Measurements from ENCODE around the gene ZNF836. TPM values are rescaled to one million over a fixed set of nuclear protein-coding genes. Genes with fewer than 3 reads are reported as not detected.

The ZNF836 gene
- total RNA-seq, 1 experiment from 2014 or later, result 28.8 TPM

- TF ChIP-seq, protein P1, sequence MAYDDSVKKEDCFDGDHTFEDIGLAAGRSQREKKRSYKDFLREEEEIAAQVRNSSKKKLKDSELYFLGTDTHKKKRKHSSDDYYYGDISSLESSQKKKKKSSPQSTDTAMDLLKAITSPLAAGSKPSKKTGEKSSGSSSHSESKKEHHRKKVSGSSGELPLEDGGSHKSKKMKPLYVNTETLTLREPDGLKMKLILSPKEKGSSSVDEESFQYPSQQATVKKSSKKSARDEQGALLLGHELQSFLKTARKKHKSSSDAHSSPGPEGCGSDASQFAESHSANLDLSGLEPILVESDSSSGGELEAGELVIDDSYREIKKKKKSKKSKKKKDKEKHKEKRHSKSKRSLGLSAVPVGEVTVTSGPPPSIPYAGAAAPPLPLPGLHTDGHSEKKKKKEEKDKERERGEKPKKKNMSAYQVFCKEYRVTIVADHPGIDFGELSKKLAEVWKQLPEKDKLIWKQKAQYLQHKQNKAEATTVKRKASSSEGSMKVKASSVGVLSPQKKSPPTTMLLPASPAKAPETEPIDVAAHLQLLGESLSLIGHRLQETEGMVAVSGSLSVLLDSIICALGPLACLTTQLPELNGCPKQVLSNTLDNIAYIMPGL (CRISPR knock-in tag; IDR thresholded peaks at IDR 0.05), result no peak
- TF ChIP-seq ZNF219 (CRISPR knock-in tag; IDR thresholded peaks at IDR 0.05; ENCODE audit: borderline replicate concordance) (no peak), EMX1 (CRISPR knock-in tag; IDR thresholded peaks at IDR 0.05) (no peak), MXD4 (CRISPR knock-in tag; IDR thresholded peaks at IDR 0.05; ENCODE audit: borderline replicate concordance) (no peak), ZNF512 (CRISPR knock-in tag; IDR thresholded peaks at IDR 0.05; ENCODE audit: borderline replicate concordance) (no peak)
- TF ChIP-seq, protein P2, sequence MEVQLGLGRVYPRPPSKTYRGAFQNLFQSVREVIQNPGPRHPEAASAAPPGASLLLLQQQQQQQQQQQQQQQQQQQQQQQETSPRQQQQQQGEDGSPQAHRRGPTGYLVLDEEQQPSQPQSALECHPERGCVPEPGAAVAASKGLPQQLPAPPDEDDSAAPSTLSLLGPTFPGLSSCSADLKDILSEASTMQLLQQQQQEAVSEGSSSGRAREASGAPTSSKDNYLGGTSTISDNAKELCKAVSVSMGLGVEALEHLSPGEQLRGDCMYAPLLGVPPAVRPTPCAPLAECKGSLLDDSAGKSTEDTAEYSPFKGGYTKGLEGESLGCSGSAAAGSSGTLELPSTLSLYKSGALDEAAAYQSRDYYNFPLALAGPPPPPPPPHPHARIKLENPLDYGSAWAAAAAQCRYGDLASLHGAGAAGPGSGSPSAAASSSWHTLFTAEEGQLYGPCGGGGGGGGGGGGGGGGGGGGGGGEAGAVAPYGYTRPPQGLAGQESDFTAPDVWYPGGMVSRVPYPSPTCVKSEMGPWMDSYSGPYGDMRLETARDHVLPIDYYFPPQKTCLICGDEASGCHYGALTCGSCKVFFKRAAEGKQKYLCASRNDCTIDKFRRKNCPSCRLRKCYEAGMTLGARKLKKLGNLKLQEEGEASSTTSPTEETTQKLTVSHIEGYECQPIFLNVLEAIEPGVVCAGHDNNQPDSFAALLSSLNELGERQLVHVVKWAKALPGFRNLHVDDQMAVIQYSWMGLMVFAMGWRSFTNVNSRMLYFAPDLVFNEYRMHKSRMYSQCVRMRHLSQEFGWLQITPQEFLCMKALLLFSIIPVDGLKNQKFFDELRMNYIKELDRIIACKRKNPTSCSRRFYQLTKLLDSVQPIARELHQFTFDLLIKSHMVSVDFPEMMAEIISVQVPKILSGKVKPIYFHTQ (CRISPR knock-in tag; IDR thresholded peaks at IDR 0.05), result no peak
- TF ChIP-seq, protein P3, sequence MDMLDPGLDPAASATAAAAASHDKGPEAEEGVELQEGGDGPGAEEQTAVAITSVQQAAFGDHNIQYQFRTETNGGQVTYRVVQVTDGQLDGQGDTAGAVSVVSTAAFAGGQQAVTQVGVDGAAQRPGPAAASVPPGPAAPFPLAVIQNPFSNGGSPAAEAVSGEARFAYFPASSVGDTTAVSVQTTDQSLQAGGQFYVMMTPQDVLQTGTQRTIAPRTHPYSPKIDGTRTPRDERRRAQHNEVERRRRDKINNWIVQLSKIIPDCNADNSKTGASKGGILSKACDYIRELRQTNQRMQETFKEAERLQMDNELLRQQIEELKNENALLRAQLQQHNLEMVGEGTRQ (CRISPR knock-in tag; IDR thresholded peaks at IDR 0.05), result no peak
- TF ChIP-seq, protein P4, sequence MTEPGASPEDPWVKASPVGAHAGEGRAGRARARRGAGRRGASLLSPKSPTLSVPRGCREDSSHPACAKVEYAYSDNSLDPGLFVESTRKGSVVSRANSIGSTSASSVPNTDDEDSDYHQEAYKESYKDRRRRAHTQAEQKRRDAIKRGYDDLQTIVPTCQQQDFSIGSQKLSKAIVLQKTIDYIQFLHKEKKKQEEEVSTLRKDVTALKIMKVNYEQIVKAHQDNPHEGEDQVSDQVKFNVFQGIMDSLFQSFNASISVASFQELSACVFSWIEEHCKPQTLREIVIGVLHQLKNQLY (CRISPR knock-in tag; IDR thresholded peaks at IDR 0.05), result no peak
Observed at GRCh38 chr19:52155596-52156359, 15.6 kb downstream of the ZNF836 start (continued).

- CTCF ChIA-PET, result no interaction called here
- TF ChIP-seq, protein P4 (CRISPR knock-in tag; IDR thresholded peaks at IDR 0.05), result no peak
- TF ChIP-seq ETV6 (CRISPR knock-in tag; IDR thresholded peaks at IDR 0.05) (no peak), MAX (CRISPR knock-in tag; IDR thresholded peaks at IDR 0.05) (no peak), SMAD4 (CRISPR knock-in tag; IDR thresholded peaks at IDR 0.05) (no peak), NFATC4 (CRISPR knock-in tag; IDR thresholded peaks at IDR 0.05) (no peak), NFYB (CRISPR knock-in tag; conservative IDR thresholded peaks at IDR 0.05; ENCODE audit: low read depth) (no peak), FOXJ3 (CRISPR knock-in tag; IDR thresholded peaks at IDR 0.05; ENCODE audit: borderline replicate concordance) (no peak), ZNF512 (CRISPR knock-in tag; IDR thresholded peaks at IDR 0.05; ENCODE audit: borderline replicate concordance) (no peak), NR1H2 (CRISPR knock-in tag; IDR thresholded peaks at IDR 0.05) (no peak)
- TF ChIP-seq, protein P5, sequence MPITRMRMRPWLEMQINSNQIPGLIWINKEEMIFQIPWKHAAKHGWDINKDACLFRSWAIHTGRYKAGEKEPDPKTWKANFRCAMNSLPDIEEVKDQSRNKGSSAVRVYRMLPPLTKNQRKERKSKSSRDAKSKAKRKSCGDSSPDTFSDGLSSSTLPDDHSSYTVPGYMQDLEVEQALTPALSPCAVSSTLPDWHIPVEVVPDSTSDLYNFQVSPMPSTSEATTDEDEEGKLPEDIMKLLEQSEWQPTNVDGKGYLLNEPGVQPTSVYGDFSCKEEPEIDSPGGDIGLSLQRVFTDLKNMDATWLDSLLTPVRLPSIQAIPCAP (CRISPR knock-in tag; IDR thresholded peaks at IDR 0.05), result no peak
- TF ChIP-seq, protein P2 (CRISPR knock-in tag; IDR thresholded peaks at IDR 0.05), result no peak
- TF ChIP-seq, protein P6, sequence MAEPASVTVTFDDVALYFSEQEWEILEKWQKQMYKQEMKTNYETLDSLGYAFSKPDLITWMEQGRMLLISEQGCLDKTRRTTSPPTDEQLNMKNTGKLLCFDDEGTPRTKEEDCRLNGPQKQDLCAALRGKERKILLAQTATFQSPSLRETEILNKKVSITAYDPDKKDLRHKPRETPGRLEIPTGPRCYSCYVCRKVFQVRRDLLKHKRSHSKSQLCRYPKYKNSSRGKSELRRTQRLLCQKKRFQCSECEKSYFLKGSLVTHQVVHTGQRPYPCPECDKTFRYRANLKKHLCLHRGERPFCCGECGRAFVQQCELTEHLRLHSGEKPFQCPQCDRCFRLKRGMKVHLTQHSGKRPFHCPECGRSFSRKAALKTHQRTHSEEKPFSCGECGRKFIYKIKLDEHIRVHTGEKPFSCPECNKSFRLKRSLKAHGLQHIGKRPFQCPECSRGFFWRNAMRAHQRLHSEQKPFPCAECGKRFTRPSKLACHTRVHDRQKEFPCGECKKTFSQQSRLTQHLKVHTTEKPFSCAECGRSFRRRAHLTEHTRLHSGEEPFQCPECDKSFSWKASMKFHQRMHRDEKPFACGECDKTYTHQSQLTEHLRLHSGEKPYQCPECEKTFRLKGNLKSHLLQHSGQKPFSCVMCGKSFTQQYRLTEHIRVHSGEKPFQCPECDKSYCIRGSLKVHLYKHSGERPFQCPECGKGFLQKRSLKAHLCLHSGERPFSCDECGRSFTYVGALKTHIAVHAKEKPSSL (CRISPR knock-in tag; conservative IDR thresholded peaks at IDR 0.05), result no peak
Observed at GRCh38 chr19:52148256-52148655, 23.2 kb downstream of the ZNF836 start.

More at GRCh38 chr19:52148256-52148655, 23.2 kb downstream of the ZNF836 start:
- no peak overlapping the region for H3K27ac Mint-ChIP-seq
- H3K9me3 Mint-ChIP-seq, result peaks cover 63% of the 10 kb centered on the region
- POLR2A ChIA-PET, result no interaction called here
- DNase-seq (ENCODE audit: low spot score) (no peak), ATAC-seq (no peak)
- peaks cover 55% of the 10 kb centered on the region for H3K36me3 Mint-ChIP-seq
- H3K27me3 Mint-ChIP-seq (ENCODE audit: low read depth), result peaks cover 9% of the 10 kb centered on the region; the same call in 1 of the 2 replicates
- H3K4me1 Mint-ChIP-seq, result no peaks in the 10 kb centered on the region
- H3K4me3 Mint-ChIP-seq, result no peak overlapping the region

All from WTC11 (cell line).